ENCODE results near the gene TCAP. TPM values are rescaled to one million over a fixed set of nuclear protein-coding genes. Genes with fewer than 3 reads are reported as not detected.

The TCAP gene
- 0.44 TPM for total RNA-seq (2013)
- polyA plus RNA-seq (1 to 10 TPM in 1 of 3 donors, not detected in 2; 1.3 TPM), polyA minus RNA-seq (0.32 and 0.55 TPM in 2 replicates), total RNA-seq (0.08 to 1.3 (median 0.63) reads per million in 11 experiments)

GRCh38 chr17:39664581-39665561, at the start of gene TCAP:
TCAP (plus strand) TSS chr17:39665349; CDS start chr17:39665360, 11 bp downstream.
- Mint-ChIP-seq H3K27ac (peak within 1 kb of the TSS in 1 of 7 donors; percentile 71), H3K9me3 (peaks cover 0 to 14% (median 5%) of the 10 kb centered on the region in 7 donors), H3K36me3 (peaks cover 28 to 32% of the 10 kb centered on the region in 2 donors), H3K4me1 (peaks cover 12% of the 10 kb centered on the region), H3K27me3 (ENCODE audit: low read depth in 3 of 3) (peaks cover 44 to 62% (median 51%) of the 10 kb centered on the region in 3 donors), H3K4me3 (peak within 1 kb of the TSS in 1 of 2 donors; percentile 46)
- peaks cover 19 to 49% of the 10 kb centered on the region in 2 donors for H3K27me3 ChIP-seq (ENCODE audit: control insufficient read depth in 2 of 2, insufficient read depth in 2 of 2, low read length in 2 of 2)
- WGBS (ENCODE audit: insufficient coverage), result 81% methylated on average over 9 of the region's 15 CpGs
- peaks cover 7% of the 10 kb centered on the region for H4K20me1 ChIP-seq (ENCODE audit: insufficient read depth, low read length)
- no peak within 1 kb of the TSS for H2AFZ ChIP-seq (ENCODE audit: insufficient read depth, low read depth, low read length, poor library complexity, severe bottlenecking)
- peaks cover 14 to 17% of the 10 kb centered on the region in 2 donors for H3K4me1 ChIP-seq (ENCODE audit: control insufficient read depth in 1 of 2, insufficient read depth in 2 of 2, low read length in 2 of 2)
- no peak within 1 kb of the TSS for H3K9ac ChIP-seq (ENCODE audit: insufficient read depth, low read length, poor library complexity, severe bottlenecking)
- no peak within 1 kb of the TSS for H3K4me2 ChIP-seq (replicated peaks; ENCODE audit: extremely low read depth, low read length, poor library complexity, severe bottlenecking)
- H3K4me3 ChIP-seq (replicated peaks in 1 of 3; ENCODE audit: low read depth in 2 of 3, low read length in 3 of 3), result no peak within 1 kb of the TSS
- no peaks in the 10 kb centered on the region for H3K79me2 ChIP-seq (ENCODE audit: insufficient read depth, low read length)
- no peak for DNase-seq
- peaks cover 0 to 11% of the 10 kb centered on the region in 2 donors for H3K9me3 ChIP-seq (replicated peaks in 1 of 2; ENCODE audit: control insufficient read depth in 1 of 2, insufficient read depth in 1 of 2, low read length in 2 of 2)
- intact Hi-C loops (cut with micrococcal nuclease), result loop anchor here in 1 of 2 donors (5.0 kb wide), 1 partner anchor 43 kb away; no protein-coding TSS in a partner anchor
- no peak within 1 kb of the TSS for H3K27ac ChIP-seq (ENCODE audit: low read depth in 1 of 2, low read length in 2 of 2)
- no peak for TF ChIP-seq CTCF (IDR thresholded peaks at IDR 0.05)
- peaks cover 29 to 33% of the 10 kb centered on the region in 2 donors for H3K36me3 ChIP-seq (replicated peaks in 1 of 2; ENCODE audit: control insufficient read depth in 1 of 2, insufficient read depth in 2 of 2, low read length in 2 of 2)

GRCh38 chr17:39615434-39615833, 49.7 kb upstream of the TCAP start:
- Histone ChIP-seq H2AFZ (ENCODE audit: insufficient read depth, low read depth, low read length, poor library complexity, severe bottlenecking) (no peak overlapping the region), H3K4me3 (replicated peaks in 1 of 3; ENCODE audit: low read depth in 2 of 3, low read length in 3 of 3) (no peak overlapping the region), H3K9ac (ENCODE audit: insufficient read depth, low read length, poor library complexity, severe bottlenecking) (no peak overlapping the region), H3K27ac (ENCODE audit: low read depth in 1 of 2, low read length in 2 of 2) (no peak overlapping the region), H4K20me1 (ENCODE audit: insufficient read depth, low read length) (no peaks in the 10 kb centered on the region), H3K9me3 (replicated peaks in 1 of 2; ENCODE audit: control insufficient read depth in 1 of 2, insufficient read depth in 1 of 2, low read length in 2 of 2) (no peaks in the 10 kb centered on the region), H3K36me3 (replicated peaks in 1 of 2; ENCODE audit: control insufficient read depth in 1 of 2, insufficient read depth in 2 of 2, low read length in 2 of 2) (no peaks in the 10 kb centered on the region), H3K4me1 (ENCODE audit: control insufficient read depth in 1 of 2, insufficient read depth in 2 of 2, low read length in 2 of 2) (peaks cover 11 to 15% of the 10 kb centered on the region in 2 donors), H3K27me3 (ENCODE audit: control insufficient read depth in 2 of 2, insufficient read depth in 2 of 2, low read length in 2 of 2) (peaks cover 12 to 50% of the 10 kb centered on the region in 2 donors), H3K4me2 (replicated peaks; ENCODE audit: extremely low read depth, low read length, poor library complexity, severe bottlenecking) (no peak overlapping the region), H3K79me2 (ENCODE audit: insufficient read depth, low read length) (no peaks in the 10 kb centered on the region)
- H3K27ac Mint-ChIP-seq, result no peak overlapping the region
- peaks cover 48 to 82% (median 61%) of the 10 kb centered on the region in 3 donors for H3K27me3 Mint-ChIP-seq (ENCODE audit: low read depth in 3 of 3)
- H3K9me3 Mint-ChIP-seq, result peaks cover 0 to 3% (median 0%) of the 10 kb centered on the region in 7 donors
- 56% methylated on average over 5 of the region's 6 CpGs for WGBS (ENCODE audit: insufficient coverage)
- intact Hi-C loops (cut with micrococcal nuclease), result no loop called here
- DNase-seq, result no peak
- TF ChIP-seq CTCF (IDR thresholded peaks at IDR 0.05), result no peak
- no peaks in the 10 kb centered on the region for H3K36me3 Mint-ChIP-seq
- H3K4me3 Mint-ChIP-seq, result peak overlapping the region in 1 of 2 donors; percentile 65
- H3K4me1 Mint-ChIP-seq, result peaks cover 11% of the 10 kb centered on the region
